ENCODE data around the gene STXBP3. TPM values are rescaled to one million over a fixed set of nuclear protein-coding genes. Genes with fewer than 3 reads are reported as not detected.

Gene STXBP3
- polyA plus RNA-seq, 3 donors, result 32.3 to 56.2 (median 48.3) TPM

- no peaks in the 10 kb centered on the region for H3K27me3 Mint-ChIP-seq (ENCODE audit: low read depth in 3 of 3)
- Histone ChIP-seq H4K20me1 (ENCODE audit: insufficient read depth, low read length) (no peaks in the 10 kb centered on the region), H3K4me2 (replicated peaks; ENCODE audit: extremely low read depth, low read length, poor library complexity, severe bottlenecking) (no peak overlapping the region), H3K4me3 (replicated peaks in 1 of 3; ENCODE audit: low read depth in 2 of 3, low read length in 3 of 3) (no peak overlapping the region), H3K27me3 (ENCODE audit: control insufficient read depth in 2 of 2, insufficient read depth in 2 of 2, low read length in 2 of 2) (no peaks in the 10 kb centered on the region), H3K27ac (ENCODE audit: low read depth in 1 of 2, low read length in 2 of 2) (no peak overlapping the region), H3K9ac (ENCODE audit: insufficient read depth, low read length, poor library complexity, severe bottlenecking) (no peak overlapping the region), H3K79me2 (ENCODE audit: insufficient read depth, low read length) (no peaks in the 10 kb centered on the region), H2AFZ (ENCODE audit: insufficient read depth, low read depth, low read length, poor library complexity, severe bottlenecking) (no peak overlapping the region), H3K36me3 (replicated peaks in 1 of 2; ENCODE audit: control insufficient read depth in 1 of 2, insufficient read depth in 2 of 2, low read length in 2 of 2) (peaks cover 74 to 98% of the 10 kb centered on the region in 2 donors), H3K4me1 (ENCODE audit: control insufficient read depth in 1 of 2, insufficient read depth in 2 of 2, low read length in 2 of 2) (no peaks in the 10 kb centered on the region), H3K9me3 (replicated peaks in 1 of 2; ENCODE audit: control insufficient read depth in 1 of 2, insufficient read depth in 1 of 2, low read length in 2 of 2) (peaks cover 0 to 12% of the 10 kb centered on the region in 2 donors)
- no peak for TF ChIP-seq CTCF (IDR thresholded peaks at IDR 0.05)
- H3K36me3 Mint-ChIP-seq, result peaks cover 78 to 96% of the 10 kb centered on the region in 2 donors
- no peak overlapping the region for H3K4me3 Mint-ChIP-seq
- WGBS (ENCODE audit: insufficient coverage), result no CpG with 5 or more reads among the region's 1 CpG
- no peaks in the 10 kb centered on the region for H3K4me1 Mint-ChIP-seq
- no peak for DNase-seq
- peaks cover 6 to 13% (median 9%) of the 10 kb centered on the region in 7 donors for H3K9me3 Mint-ChIP-seq
- intact Hi-C loops (cut with micrococcal nuclease), result no loop called here
- no peak overlapping the region for H3K27ac Mint-ChIP-seq
Measured at GRCh38 chr1:108791790-108792189, 45.3 kb downstream of the STXBP3 start.

GRCh38 chr1:108792420-108792819 lies 45.9 kb downstream of the STXBP3 start:
- Mint-ChIP-seq H3K4me1 (no peaks in the 10 kb centered on the region), H3K27ac (no peak overlapping the region), H3K4me3 (no peak overlapping the region), H3K9me3 (peaks cover 6 to 13% (median 9%) of the 10 kb centered on the region in 7 donors), H3K36me3 (peaks cover 79 to 96% of the 10 kb centered on the region in 2 donors), H3K27me3 (ENCODE audit: low read depth in 3 of 3) (no peaks in the 10 kb centered on the region)
- Histone ChIP-seq H3K79me2 (ENCODE audit: insufficient read depth, low read length) (no peaks in the 10 kb centered on the region), H3K9ac (ENCODE audit: insufficient read depth, low read length, poor library complexity, severe bottlenecking) (no peak overlapping the region), H3K4me1 (ENCODE audit: control insufficient read depth in 1 of 2, insufficient read depth in 2 of 2, low read length in 2 of 2) (no peaks in the 10 kb centered on the region), H2AFZ (ENCODE audit: insufficient read depth, low read depth, low read length, poor library complexity, severe bottlenecking) (no peak overlapping the region), H3K36me3 (replicated peaks in 1 of 2; ENCODE audit: control insufficient read depth in 1 of 2, insufficient read depth in 2 of 2, low read length in 2 of 2) (peaks cover 77 to 98% of the 10 kb centered on the region in 2 donors), H3K4me2 (replicated peaks; ENCODE audit: extremely low read depth, low read length, poor library complexity, severe bottlenecking) (no peak overlapping the region), H3K27ac (ENCODE audit: low read depth in 1 of 2, low read length in 2 of 2) (no peak overlapping the region), H4K20me1 (ENCODE audit: insufficient read depth, low read length) (no peaks in the 10 kb centered on the region), H3K27me3 (ENCODE audit: control insufficient read depth in 2 of 2, insufficient read depth in 2 of 2, low read length in 2 of 2) (no peaks in the 10 kb centered on the region), H3K4me3 (replicated peaks in 1 of 3; ENCODE audit: low read depth in 2 of 3, low read length in 3 of 3) (no peak overlapping the region), H3K9me3 (replicated peaks in 1 of 2; ENCODE audit: control insufficient read depth in 1 of 2, insufficient read depth in 1 of 2, low read length in 2 of 2) (peaks cover 0 to 12% of the 10 kb centered on the region in 2 donors)
- 100% methylated on average over 1 of the region's 2 CpGs for WGBS (ENCODE audit: insufficient coverage)
- no peak for DNase-seq
- TF ChIP-seq CTCF (IDR thresholded peaks at IDR 0.05), result no peak
- intact Hi-C loops (cut with micrococcal nuclease), result no loop called here
